GM12878 (cell line): ENCODE data around the gene CD207.
"Not testable (repeated sequence)": the region's sequence is repeated elsewhere in the genome, so short reads cannot be mapped to it uniquely, and the experiment has no call there.

Experiments
- CBX3 ChIP-seq: fragments of 200-600 bp; sonication (generic); IDR thresholded peaks from 2 replicates; pipeline ENCODE4 v1.6.1; 2016; ENCODE audit warnings: low read depth, borderline replicate concordance
- CREB1 ChIP-seq: IDR thresholded peaks from 2 replicates; pipeline ENCODE4 v1.6.1; 2012; ENCODE audit warnings: low read depth, mild to moderate bottlenecking, inconsistent platforms
- CREM ChIP-seq: IDR thresholded peaks from 2 replicates; pipeline ENCODE4 v1.6.1; 2014; ENCODE audit warnings: antibody characterized with exemption, low read depth
- CUX1 ChIP-seq: IDR thresholded peaks from 2 replicates; pipeline ENCODE4 v1.6.1; 2012; ENCODE audit warnings: improper control_type of control experiment, low read depth, low read length; ENCODE audit not compliant: insufficient replicate concordance
- EZH2 ChIP-seq: IDR thresholded peaks from 2 replicates; pipeline ENCODE4 v1.6.1; 2012; ENCODE audit warnings: low read depth, mild to moderate bottlenecking, control low read depth, inconsistent platforms, low read length, borderline replicate concordance; ENCODE audit not compliant: control insufficient read depth
- GABPA ChIP-seq: IDR thresholded peaks from 2 replicates; pipeline ENCODE4 v1.6.1; 2014; ENCODE audit warnings: antibody characterized with exemption, low read depth, mild to moderate bottlenecking, inconsistent platforms
- MEF2A ChIP-seq: IDR thresholded peaks from 2 replicates; pipeline ENCODE4 v1.6.1; 2011; ENCODE audit warnings: low read depth, mild to moderate bottlenecking, low read length, moderate library complexity; ENCODE audit not compliant: insufficient read depth
- NRF1 ChIP-seq: conservative IDR thresholded peaks from 2 replicates; pipeline ENCODE4 v1.6.1; 2011; ENCODE audit warnings: mild to moderate bottlenecking, low read depth, low read length, improper control_type of control experiment
- POLR2A ChIP-seq: IDR thresholded peaks from 2 replicates; pipeline ENCODE4 v1.6.1; 2011; ENCODE audit warnings: low read depth, mild to moderate bottlenecking, low read length
- SMAD1 ChIP-seq: fragments of 450-650 bp; IDR thresholded peaks from 2 replicates; pipeline ENCODE4 v1.6.1; 2018; ENCODE audit warnings: mild to moderate bottlenecking, low read depth; ENCODE audit not compliant: partially characterized antibody
- SRF ChIP-seq, 2 experiments: IDR thresholded peaks; 2 replicates each; pipeline ENCODE4 v1.6.1; 2011; ENCODE audit warnings: low read depth in 2 of 2, low read length in 2 of 2, mild to moderate bottlenecking in 1 of 2, moderate library complexity in 1 of 2
- TF ChIP-seq, protein P1 (sequence below), 3 experiments: IDR thresholded peaks in 2 of 3; conservative IDR thresholded peaks in 1 of 3; 2 replicates each; pipeline ENCODE4 v1.5.1; 2011; ENCODE audit warnings: low read depth in 3 of 3, low read length in 3 of 3, mild to moderate bottlenecking in 3 of 3, control low read depth in 2 of 3, moderate library complexity in 2 of 3, inconsistent platforms in 1 of 3, mixed read lengths in 1 of 3; ENCODE audit not compliant: control insufficient read depth in 2 of 3, insufficient read depth in 1 of 3; ENCODE audit errors: extremely low read depth in 1 of 3

DNA sequence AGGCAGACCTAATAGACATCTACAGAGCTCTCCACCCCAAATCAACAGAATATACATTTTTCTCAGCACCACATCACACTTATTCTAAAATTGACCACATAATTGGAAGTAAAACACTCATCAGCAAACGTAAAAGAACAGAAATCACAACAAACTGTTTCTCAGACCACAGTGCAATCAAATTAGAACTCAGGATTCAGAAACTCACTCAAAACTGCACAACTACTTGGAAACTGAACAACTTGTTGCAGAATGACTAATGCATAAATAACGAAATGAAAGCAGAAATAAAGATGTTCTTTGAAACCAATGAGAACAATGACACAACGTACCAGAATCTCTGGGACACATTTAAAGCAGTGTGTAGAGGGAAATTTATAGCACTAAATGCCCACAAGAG, 42.9 kb upstream of the CD207 start:
- not testable (repeated sequence) for TF ChIP-seq MEF2A; CREM; POLR2A; CREB1; EZH2; CBX3; SMAD1; GABPA; CUX1; NRF1; SRF (IDR thresholded peaks at IDR 0.05; ENCODE audit: low read depth in 2 of 2, low read length in 2 of 2)
- TF ChIP-seq, protein P1, sequence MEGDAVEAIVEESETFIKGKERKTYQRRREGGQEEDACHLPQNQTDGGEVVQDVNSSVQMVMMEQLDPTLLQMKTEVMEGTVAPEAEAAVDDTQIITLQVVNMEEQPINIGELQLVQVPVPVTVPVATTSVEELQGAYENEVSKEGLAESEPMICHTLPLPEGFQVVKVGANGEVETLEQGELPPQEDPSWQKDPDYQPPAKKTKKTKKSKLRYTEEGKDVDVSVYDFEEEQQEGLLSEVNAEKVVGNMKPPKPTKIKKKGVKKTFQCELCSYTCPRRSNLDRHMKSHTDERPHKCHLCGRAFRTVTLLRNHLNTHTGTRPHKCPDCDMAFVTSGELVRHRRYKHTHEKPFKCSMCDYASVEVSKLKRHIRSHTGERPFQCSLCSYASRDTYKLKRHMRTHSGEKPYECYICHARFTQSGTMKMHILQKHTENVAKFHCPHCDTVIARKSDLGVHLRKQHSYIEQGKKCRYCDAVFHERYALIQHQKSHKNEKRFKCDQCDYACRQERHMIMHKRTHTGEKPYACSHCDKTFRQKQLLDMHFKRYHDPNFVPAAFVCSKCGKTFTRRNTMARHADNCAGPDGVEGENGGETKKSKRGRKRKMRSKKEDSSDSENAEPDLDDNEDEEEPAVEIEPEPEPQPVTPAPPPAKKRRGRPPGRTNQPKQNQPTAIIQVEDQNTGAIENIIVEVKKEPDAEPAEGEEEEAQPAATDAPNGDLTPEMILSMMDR (IDR thresholded peaks at IDR 0.05 in 2 of 3, conservative IDR thresholded peaks at IDR 0.05 in 1 of 3; ENCODE audit: control insufficient read depth in 2 of 3, extremely low read depth in 1 of 3, insufficient read depth in 1 of 3, low read depth in 3 of 3, low read length in 3 of 3), result not testable (repeated sequence)
